NCI-H2107 treated with DMSO at 0.1 percent for 48 hours (cell line): ENCODE measurements around the gene NAB1.
"Not testable (repeated sequence)": the region's sequence is repeated elsewhere in the genome, so short reads cannot be mapped to it uniquely, and the experiment has no call there.

Experiments used
- DNase-seq: peaks from one replicate; lab custom pipeline; 2025; ENCODE audit not compliant: unreplicated experiment; lab: John Stamatoyannopoulos, UW

The NAB1 gene, protein sequence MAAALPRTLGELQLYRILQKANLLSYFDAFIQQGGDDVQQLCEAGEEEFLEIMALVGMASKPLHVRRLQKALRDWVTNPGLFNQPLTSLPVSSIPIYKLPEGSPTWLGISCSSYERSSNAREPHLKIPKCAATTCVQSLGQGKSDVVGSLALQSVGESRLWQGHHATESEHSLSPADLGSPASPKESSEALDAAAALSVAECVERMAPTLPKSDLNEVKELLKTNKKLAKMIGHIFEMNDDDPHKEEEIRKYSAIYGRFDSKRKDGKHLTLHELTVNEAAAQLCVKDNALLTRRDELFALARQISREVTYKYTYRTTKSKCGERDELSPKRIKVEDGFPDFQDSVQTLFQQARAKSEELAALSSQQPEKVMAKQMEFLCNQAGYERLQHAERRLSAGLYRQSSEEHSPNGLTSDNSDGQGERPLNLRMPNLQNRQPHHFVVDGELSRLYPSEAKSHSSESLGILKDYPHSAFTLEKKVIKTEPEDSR

GRCh38 chr2:190649035-190649797, at the start of gene NAB1:
Gene NAB1, plus strand, starts transcription at chr2:190649083. Its CDS starts 10,094 bp downstream, at chr2:190659177.
- DNase-seq = no peak

- DNase-seq = peak; percentile 17
These were observed 49.2 kb upstream of the NAB1 start for GRCh38 chr2:190599546-190600220.

GRCh38 chr2:190600293-190601103, 48.4 kb upstream of the NAB1 start:
- DNase-seq = no peak

DNA sequence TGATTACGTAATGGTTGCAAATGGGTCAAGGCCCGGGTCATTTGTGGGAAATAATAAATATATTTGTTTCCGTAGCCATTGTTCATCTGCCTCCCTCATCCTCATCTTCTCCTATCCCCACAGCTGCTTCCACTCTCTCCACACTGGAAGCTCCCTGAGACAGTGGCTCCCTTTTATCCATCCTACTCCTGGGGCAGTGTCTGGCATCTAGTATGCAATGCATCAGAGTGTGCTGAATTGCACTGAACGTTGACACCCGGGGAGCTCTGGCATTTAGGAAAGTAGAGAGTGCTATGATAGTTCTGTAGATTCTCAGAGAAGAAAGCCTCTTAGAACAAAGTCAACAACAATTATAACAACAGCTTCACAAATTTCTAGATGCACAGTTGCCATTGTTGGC, 45.5 kb upstream of the NAB1 start:
- no peak for DNase-seq

DNA sequence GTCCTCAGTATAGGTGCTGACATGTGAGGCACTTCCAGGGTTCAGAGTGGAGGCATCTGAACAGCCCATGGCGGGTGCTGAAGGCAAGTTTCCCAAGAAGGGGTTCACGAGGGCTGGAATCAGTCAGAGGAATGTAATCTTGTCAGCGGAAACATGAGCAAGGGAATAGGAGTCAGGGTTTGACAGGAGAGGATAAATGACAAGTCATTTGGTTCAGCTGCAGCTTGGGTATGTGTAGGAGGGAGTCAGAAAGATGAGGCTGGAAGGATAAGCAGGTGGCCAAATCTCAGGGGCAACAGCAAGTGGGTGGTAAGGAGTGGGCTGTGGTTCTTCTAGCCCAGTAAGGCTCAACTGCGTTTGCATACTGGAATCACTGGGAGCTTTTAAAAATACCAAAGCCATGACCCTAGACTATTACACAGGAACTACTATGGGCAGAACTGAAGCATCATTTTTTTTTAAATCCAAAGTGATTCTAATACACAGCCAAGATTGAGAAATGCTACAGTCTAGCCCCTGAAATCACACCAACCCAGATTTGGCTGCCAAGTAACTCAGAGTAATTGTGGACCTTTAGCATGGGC, 41.8 kb upstream of the NAB1 start:
- no peak for DNase-seq

DNA sequence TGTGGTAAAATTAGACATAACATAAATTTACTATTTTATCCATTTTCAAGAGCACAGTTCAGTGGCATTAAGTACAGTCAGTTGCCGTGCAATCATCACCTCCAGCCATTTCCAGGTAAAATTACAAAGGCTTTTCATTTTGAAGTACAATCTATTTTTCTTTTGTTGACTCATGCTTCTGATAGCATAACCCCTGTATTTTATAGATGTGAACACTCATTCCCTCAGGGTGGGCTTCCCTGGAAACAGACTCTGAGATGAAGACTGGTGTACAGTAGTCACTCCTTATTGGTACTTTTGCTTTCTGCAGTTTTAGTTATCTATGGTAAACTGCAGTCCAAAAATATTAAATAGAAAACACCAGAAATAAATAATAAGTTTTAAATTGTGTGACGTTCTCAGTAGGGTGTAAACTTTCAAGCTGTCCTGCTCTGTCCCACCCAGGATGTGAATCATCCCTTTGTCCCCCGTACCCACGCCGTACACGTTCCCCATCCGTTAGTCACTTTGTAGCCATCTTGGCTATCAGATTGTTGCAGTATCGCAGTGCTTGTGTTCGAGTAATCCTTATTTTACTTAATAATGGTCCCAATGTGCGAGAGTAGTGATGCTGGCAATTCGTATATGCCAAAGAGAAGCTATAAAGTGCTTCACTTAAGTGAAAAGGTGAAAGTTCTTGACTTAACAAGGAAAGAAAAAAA, 41.1 kb upstream of the NAB1 start:
- no peak for DNase-seq

DNA sequence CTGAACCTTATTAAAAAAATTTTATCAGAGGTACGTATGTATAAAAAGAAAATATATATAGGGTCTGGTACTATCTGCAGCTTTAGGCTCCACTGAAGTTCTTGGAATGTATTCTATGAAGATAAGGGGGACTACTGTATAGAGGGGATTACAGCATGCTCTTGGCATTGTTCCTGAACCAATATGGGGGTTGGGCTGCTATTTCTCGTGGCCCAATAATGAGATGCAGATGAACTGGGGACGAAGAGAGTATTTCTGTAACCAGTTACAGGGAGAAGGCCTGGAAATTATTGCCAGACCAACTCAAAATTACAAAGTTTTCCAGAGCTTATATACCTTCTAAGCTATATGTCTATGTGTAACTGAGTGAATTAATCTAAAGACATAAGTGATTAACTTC, 40.0 kb upstream of the NAB1 start:
- DNase-seq = not testable (repeated sequence)

DNA sequence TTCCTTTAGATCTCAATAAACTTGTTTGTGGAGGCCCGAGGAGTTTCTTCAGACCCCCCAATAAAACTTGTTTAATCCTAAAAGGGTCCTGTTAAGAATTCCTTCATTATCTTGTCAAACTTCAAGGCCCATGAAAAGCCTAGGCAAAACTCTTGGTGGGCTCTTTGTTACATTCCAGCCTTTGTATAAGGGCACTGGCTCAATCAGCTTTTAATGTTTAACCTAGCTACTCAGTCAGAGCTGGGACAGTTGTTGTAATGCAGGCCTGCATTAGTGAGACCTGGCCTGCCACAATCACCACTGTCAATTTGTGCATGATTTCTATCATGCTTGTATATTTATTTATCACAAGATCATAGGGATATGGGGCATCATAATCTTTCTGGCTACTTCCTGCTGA, 39.5 kb upstream of the NAB1 start:
- DNase-seq = not testable (repeated sequence)

DNA sequence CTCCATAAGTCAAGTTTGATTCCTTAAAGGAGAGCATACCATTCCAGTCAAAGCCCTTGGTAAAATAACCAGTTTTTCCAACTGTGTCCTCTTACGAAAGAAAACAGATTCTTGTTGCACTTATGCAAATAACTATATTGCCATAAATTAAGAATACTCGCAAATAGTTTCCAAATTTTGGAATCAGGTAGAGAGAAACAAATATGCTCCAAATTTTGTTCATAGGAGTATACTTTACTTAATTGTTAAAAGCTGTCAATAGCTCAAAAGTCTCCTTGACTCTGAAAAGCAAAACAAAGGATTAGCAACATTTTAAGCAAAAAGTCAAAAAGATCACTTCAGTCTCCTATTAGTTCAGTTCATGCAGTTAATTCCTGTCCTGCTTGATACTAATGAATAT, 38.4 kb upstream of the NAB1 start:
- not testable (repeated sequence) for DNase-seq

- DNase-seq = peak; percentile 33
These were observed 33.2 kb upstream of the NAB1 start for GRCh38 chr2:190615555-190616200.

DNA sequence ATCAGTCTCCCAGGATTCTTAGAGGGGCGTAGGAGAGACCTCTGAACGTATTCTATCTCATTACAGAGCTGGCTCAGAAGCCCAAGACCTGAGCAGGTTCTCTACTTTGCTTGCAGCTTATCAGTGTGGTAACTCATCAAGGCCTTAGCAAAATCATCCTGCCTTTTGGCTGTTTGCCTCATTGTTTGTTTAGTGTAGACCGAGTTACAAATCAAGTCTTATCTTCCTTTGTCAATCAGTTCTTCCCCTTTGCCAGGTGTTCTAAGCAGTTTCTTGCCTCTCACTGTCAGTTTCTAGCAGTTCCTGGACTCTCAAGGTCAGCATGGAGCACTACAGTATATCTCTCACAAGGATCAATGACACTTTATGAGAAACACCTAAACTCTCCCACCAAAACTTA, 30.9 kb upstream of the NAB1 start:
- DNase-seq = no peak

DNA sequence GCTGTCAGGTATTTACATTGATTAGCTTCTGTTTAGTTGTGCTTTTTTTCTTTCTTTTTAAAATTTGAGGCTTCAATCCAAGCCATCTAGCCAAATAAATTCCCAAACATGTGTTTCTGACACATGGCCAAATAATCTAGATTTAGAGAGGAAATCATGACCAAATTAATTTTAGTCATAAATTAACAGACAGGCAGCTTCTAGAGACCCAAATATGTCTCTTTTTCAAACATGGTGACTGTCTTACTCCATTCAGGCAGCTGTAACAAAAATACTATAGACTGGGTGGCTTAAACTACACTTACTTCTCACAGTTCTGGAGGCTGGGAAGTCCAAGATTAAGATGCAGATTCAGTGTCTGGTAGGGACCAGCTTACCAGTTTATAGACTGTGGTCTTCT, 23.2 kb upstream of the NAB1 start:
- no peak for DNase-seq

DNA sequence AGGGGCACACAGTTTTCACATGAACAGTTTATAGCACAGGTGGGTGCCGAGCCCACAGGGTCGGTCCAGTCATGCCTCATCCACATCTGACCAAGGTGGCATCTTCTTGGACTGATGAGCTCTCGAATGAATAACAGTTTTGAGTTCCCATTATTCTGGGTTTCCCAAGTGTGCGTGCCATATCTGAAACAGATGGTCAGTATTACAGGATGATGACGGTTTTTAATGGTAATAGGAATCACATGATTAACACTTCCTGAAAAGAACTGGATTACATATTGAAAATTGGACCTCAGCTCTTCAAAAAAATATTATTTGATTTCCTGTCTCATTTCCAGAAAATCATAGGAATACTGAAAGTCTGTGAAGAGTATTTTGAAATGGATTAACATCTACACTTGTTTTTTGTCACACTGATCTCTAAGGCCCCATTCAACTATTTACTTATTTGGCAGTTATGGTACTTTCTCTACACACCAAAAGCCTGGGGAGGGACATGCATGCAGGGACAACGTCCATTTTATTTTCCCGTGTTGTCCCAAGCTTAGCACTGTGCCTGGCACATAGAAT, 22.2 kb upstream of the NAB1 start:
- no peak for DNase-seq

DNA sequence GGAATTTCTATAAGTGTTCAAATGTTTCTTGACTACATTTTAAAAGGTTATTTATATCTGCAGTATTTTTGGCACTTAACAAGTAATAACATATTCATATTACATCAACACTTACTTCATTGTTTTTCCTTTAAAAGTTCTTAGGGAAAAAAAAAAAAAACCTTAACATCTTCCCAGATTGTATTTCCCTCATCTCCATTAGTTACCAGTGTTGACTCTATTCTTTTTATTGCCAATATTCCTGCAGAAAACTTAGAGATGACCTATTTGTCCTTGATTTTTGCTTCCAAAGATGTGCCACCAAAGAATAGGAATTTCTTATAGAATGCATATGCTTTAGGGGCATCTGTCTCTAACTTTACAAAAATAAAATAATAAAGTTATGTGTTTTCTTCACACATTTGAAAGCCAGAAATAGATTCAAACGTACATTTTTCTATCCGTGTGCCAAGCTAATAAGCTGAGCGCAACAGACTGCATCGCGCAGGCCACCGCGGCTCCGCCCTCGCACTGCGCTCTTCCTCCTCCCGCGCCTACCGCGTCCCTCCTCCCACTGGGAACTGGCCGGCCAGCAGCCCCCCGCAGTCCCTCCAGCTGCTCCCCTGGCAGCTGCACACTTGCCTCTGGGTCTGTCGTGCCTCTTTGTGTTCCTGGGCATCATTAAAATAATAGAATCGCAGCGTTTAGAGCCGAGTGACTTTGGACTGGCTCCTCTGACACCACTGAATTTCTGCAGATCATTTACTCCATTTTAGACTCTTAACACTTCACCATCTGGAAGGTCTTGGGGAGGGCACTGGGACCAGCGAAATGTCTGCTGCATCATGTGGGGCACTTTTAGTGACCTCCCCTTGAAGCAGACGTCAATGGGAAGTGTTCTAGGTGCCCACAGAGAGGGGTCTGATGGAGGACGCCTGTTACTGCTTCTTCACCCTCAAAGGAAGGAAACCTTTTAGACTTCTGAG, 21.2 kb upstream of the NAB1 start:
- peak; percentile 53 for DNase-seq

DNA sequence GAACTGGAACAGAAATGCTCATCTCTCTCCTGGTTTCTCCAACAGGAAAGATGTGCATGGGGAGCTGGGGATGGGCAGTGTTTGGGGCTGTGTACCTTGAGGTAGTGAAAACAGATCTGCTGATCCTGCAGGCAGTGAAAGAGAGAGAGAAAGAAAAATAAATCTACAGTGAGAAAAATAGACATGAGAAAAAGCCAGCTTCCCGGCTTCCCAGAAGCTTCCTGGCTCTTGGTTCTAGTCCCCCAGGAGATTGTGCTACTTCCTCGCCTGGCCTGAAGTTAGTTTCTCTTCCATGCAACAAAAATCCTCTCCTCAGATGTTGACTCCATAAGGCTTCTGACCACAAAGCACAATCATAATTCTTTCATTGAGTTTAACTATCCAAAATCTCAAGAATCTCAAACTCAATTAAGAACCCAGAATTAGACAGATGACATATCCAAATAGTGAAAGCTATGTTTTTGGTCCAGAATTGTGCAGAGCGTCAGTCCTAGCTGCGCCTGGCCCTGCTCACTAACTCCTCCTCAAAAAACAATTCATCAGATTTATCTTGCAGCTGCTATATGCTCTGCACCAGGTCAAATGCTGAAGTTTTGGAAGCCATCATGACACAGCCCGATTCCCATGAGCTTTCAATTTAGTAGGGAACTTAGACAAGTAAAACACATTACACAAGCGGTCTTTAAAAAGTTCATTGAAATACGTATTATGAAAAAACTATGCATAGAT, 20.1 kb upstream of the NAB1 start:
- no peak for DNase-seq

GRCh38 chr2:190634381-190634780, 14.5 kb upstream of the NAB1 start:
- no peak for DNase-seq

GRCh38 chr2:190635781-190636180, 13.1 kb upstream of the NAB1 start:
- no peak for DNase-seq
